Inferior parietal cortex (tissue), 1 donor: ENCODE measurements around the gene C7orf33.
"Not testable (repeated sequence)": the region's sequence is repeated elsewhere in the genome, so short reads cannot be mapped to it uniquely, and the experiment has no call there.

Source experiments
- DNase-seq: peaks from one replicate; pipeline ENCODE4 v3.0.0-alpha.2; 2016; ENCODE audit errors: extremely low spot score

Gene C7orf33, protein sequence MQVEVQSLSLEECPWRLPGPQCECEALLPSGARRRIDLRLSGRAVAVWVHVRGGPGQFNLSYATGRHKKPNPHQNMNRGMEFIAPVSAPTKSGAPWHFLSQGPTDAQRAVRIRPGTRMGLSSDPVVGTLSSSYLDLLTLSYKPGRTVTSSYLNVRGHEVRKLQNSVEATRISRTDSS

DNA sequence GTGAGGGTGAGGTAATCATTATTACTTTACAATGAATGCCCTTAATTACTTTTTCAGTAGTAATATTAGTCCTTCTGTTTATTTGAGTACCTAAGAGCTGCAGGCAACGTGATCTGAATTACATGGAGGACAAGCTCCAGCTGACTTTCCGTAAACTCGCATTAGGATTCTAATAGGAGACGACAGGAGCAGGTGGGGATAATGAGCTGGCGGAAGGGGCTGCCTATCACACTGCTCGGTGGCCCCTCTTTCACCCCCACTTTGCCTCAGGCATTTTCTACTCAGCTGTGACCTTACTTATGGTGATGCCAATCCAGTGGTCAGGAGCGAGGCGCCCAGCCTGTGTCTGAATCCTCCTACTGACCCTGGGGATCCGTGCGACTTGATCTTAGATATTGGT, at the start of gene C7orf33:
Gene C7orf33 (plus strand): TSS at position 296 of the 400 bp plus-strand sequence. CDS start 160 bp downstream, outside the sequence.
- DNase-seq = no peak

DNA sequence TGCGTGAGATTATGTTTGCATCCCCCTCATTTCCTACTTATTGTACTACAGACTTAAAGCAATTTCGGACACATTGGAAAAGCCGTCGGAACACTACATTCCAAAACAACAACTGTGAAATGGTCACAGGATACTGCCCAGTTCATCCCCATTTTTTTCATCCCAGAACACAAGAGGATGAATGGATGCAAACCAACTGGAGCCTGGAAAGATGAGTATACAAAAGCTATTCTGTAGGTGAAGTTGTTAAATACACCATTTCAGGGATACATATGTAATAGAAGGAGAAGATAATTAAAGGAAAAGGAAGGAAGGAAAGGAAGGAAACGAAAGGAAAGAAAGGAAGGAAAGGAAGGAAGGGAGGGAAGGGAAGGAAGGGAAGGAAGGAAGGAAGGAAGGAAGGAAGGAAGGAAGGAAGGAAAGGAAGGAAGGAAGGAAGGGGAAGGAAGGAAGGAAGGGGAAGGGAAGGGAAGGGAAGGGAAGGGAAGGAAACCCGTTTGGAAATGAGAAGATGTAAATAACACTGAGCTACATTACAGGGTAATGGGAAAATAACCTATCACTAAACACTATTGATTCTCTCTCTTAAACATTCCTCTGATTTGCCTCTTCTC, 48.6 kb upstream of the C7orf33 start:
- no peak for DNase-seq

DNA sequence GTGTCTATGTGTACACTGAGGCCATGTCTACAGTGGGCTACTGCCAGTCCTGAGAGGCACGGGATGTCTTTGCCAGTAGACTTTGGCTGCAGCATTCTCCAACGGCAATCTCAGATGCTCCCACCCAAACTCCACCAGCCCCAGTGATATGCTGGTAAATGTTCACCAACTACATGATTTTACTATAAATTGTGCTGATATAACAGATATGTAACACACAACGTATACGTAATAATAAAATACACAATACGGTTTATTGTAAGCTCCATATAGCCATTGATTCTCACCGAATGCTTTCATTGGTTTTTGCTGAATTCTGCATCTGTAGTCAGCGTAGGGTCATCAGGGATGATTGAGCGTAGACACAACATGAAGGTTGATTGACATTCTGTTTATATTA, 47.3 kb upstream of the C7orf33 start:
- DNase-seq = no peak

DNA sequence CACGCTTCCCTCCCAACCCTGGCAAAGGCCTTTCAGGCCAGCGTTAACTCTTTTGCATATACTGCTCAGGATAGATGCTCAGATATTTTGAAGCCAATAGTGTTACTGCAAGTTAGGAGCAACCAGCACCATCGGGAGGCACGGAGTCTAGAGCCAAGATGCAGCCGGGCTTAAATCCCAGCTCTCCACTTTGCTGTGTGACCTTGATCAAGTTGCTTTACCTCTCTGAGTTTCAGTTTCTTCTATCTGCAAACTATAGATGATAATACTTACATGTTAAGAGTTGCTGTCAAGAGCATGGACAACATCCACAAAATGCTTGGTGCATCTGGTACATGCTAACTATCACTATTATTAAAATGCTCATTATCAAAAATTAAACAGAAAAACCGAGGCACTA, 45.4 kb upstream of the C7orf33 start:
- no peak for DNase-seq

DNA sequence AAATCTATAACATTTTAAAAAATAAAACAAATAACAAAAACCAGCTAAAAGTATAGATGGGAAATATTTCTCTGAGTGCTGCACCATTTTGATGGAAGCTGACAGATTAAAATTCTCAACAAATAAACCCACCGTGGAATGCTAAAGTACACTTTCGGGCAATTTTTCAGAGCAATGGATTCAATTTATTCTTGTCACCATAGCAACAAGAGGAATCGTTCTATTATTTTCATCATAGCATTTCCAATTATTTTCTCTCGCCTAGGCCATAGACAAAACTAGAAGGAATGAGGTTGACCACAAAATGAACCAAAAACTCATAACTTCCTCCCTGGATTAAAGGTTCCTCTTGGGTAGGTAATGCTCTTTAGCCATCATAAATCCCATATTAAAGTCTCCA, 44.6 kb upstream of the C7orf33 start:
- no peak for DNase-seq

DNA sequence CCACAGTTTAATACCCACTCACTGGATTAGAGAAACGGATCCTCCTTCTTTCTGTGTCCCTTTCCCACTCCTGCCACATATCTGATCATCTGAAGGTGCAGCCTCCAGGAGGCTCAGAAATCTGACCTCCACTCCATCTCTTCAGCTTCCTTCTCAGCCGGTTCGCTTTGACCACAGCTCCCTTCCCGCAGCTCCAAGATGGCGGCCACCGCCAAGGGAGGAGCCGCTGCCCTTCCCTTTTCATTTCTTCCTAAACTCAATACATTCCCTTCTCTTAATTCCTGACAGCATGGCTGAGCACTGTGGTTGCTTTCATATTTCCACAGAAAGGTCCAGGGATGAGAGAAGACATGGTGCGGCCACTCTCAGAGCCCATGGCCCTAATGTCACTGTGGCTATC, 43.7 kb upstream of the C7orf33 start:
- no peak for DNase-seq

DNA sequence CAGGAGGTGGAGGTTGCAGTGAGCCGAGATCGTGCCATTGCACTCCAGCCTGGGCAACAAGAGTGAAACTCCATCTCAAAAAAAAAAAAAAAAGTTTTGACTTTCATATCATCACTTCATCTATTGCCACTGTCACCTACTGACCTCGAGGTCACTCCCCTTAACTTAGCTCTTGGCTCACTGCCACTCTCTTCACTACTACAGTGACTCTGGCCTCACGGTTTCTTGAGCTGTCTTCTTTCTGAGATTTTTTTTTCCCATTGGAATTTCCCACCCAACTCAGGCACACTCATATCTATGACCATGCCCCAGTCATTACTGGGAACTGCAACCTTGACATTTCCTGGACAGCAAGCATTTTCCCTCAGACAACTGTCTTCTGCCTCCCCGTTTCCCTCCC, 42.6 kb upstream of the C7orf33 start:
- no peak for DNase-seq

DNA sequence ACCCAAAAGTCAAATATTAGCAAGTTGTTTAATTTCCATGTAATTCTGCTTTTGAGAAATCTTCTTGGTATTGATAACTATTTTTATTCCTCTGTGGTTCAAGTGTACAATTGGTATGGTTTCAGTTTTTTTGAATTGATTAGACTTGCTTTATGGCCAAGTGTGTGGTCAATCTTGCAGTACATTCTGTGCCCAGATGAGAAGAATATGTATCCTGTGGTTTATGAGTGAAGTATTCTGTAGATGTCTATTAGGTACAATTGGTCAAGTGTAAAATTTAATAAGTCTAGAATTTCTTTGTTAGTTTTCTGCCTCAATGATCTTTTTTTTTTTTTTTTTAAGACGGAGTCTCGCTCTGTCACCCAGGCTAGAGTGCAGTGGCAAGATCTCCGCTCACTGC, 36.6 kb upstream of the C7orf33 start:
- no peak for DNase-seq

DNA sequence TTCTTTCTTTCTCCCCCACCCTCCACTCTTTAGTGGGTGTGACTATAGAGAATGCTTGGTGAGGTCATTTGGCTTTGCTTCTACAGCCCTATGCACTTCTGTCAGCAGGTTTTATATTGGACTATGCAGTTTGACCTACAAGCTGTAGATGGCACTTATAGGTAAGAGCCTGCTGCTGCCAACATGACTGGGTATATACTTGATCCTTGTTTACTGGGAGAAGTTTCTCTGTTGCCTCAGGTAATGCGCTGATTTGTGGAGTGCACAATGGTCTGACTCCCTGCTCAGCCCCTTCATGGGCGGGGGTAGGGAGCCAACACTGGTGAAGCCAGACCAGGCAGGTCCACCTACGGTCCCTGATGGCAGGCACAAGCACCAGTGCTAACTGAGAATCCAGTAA, 33.7 kb upstream of the C7orf33 start:
- no peak for DNase-seq

DNA sequence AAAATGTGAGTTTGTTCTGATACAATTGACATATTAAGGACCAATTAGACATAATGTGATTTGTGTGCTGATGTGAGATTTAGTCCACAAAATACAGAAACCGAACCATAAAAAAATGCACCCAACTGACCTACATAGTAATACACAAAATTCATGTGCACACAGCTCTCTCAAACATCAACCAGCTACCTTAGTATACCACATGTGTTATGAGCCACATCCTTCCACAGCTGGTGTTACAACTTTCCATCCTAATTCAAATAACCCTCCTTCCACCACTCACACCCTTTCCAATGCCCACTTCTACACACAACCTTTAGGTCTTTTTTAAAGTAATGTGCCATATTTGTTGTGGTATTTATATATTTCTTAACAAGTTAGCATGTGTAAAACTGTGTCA, 31.7 kb upstream of the C7orf33 start:
- no peak for DNase-seq

DNA sequence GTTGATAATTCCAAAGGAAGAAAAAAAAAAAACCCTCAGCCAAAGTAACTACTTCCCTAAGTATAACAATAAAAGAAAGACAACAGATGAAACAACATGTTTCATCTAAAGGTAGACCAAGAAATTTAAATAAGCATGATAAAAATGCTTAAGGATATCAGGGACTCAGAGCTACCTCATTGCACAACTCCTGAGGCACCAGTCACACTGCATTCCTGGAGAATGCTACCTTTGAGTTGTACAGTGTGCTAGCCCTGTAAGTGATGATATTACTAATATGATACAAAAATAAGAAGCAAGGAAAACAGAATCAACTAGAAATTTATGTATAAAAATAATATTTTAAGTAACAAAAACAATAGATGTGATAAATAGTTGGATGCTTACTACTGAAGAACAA, 29.5 kb upstream of the C7orf33 start:
- no peak for DNase-seq

DNA sequence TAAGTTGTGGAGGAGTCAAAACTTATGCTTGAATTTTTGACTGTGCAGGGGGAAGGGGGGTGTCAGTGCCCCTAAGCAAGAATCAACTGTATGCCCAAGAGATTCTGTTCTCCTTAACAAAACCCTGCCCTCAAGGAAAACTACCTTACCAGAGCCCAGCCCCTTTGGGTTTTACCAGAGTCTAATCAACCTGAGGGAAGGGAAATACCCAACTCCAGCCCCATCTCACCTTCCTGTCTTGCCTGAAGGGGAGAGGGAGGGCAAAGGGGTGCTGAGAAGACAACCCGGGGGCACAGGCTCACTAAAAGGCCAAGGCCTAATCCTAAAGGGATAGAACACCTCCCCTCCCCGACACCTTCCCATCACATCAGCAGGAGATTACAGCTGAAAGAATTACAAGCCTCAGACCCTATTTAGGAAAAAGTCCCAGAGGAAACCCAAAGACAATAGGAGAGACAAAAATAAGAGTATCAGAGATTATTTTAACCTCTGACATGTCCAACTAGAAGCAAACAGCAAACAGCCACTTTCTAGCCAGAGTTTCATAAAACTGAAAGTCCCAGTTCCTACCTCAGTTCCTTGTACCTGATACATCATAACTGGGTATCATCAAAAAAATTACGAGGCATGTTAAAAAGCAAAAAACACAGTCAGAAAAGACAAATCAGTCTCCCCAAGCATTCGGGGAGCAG, 26.8 kb upstream of the C7orf33 start:
- no peak for DNase-seq

DNA sequence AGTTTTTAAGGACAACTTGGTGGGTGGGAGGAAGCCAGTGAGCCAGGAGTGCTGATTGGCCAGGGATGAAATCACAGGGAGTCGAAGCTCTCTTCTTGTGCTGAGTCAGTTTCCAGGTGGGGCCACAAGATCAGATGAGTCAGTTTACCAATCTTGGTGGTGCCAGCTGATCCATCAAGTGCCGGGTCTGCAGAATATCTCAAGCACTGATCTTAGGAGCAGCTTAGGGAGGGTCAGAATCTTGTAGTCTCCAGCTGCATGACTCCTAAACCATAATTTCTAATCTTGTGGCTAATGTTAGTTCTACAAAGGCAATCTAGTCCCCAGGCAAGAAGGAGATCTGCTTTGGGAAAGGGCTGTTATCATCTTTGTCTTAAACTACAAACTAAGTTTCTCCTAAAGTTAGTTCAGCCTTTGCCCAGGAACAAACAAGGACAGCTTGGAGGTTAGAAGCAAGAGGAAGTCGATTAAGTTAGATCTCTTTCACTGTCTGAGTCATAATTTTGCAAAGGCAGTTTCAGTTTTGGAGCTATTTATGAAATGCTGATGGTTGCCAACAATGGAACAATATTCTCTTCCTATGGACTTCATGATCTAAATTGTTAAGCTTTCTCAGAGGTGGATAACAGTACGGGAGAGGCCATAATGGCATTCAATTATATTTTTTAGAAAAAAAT, 26.2 kb upstream of the C7orf33 start:
- DNase-seq = not testable (repeated sequence)

DNA sequence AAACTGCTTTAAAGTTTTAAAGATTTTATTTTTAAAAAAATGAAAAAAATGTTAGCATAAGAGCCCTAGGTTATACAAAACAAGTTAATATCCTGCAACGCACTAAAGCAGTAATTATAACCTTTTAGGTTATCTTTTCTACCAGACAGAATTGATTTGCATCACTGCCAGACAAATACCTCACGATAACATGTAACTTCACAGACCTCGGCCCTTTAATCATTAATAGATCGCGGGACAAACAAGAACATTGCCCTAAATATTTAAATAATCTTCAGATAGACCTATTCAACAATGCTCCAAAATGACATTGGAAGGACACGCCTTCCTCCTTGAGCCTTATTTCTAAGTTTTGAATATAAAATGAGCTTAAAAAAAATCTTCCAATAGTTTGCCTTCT, 23.8 kb upstream of the C7orf33 start:
- DNase-seq = no peak

DNA sequence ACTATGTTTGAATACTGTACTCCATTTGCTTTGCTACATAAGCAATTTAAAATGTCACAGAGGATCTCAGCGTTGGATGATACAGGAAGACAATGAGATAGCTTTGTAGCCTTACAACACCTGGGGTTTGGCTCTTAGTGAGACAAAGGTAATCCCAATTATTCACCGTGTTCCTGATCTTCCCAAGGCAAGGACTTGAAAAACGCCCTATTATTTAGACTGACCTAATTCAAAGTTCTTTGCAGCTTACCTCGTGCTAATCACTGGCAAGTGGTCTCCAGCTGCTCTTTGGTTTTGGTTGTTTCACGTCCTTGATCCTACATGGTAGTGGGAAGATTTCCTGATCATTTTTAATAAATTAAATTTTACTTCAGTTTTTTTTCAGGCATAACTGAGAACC, 23.0 kb upstream of the C7orf33 start:
- no peak for DNase-seq

DNA sequence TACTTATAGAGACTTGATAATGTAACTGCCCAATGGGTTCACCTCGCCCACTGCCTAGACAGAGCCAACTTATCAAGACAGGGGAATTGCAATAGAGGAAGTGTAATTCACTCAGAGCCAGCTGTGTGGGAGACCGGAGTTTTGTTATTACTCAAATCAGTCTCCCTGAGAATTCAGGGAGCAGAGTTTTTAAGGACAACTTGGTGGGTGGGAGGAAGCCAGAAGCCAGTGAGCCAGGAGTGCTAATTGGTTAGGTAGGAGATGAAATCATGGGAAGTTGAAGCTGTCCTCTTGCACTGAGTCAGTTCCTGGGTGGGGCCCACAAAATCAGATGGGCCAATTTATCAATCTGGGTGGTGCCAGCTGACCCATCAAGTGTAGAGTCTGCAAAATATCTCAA, 20.1 kb upstream of the C7orf33 start:
- DNase-seq = no peak

DNA sequence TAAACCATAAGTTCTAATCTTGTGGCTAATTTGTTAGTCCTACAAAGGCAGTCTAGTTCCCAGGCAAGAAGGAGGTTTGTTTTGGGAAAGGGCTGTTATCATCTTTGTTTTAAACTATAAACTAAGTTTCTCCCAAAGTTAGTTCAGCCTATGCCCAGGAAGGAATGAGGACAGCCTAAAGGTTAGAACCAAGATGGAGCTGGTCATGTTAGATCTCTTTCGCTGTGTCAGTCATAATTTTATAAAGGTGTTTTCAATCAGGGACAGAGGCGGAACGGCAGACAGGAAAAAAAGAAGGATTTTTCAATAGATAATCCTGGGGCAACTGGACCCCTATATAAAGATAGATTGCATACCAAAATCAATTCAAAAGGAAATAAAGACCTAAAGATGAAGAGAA, 19.6 kb upstream of the C7orf33 start:
- DNase-seq = not testable (repeated sequence)

DNA sequence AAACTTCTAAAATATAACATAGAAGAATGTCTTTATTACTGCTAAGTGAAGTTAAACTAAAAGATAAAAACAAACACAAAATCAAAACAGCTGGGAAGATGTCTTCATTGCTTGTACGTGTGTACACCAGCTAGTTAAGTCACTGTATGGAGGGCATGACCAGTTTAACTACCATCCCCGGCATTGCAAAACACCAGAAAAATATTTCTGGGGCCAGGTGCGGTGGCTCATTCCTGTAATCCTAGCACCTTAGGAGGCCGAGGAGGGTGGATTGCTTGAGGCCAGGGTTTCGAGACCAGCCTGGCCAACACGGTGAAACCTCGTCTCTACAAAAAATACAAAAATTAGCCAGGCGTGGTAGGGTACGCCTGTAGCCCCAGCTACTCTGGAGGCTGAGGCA, 19.2 kb upstream of the C7orf33 start:
- no peak for DNase-seq

DNA sequence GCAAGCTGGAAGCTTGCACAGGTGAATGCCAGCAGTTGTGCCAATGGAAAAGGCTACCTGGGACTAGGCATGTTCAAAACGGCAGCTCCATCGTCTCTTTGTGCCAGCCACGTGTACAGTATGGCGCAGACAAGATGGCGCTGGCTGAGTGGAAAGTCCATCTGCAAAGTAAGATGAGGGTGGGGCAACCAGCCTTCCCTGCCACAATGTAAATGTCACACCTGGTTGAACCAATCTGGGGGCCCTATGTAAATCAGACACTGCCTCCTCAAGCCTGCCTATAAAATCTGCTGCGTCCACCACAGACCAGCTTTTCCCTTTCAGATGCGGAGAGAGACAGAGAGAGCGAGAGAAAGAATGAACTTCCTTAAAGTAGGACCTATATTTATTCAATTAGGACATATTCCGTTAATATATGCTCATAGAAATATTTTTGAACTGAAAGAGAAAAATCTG, 18.5 kb upstream of the C7orf33 start:
- no peak for DNase-seq

DNA sequence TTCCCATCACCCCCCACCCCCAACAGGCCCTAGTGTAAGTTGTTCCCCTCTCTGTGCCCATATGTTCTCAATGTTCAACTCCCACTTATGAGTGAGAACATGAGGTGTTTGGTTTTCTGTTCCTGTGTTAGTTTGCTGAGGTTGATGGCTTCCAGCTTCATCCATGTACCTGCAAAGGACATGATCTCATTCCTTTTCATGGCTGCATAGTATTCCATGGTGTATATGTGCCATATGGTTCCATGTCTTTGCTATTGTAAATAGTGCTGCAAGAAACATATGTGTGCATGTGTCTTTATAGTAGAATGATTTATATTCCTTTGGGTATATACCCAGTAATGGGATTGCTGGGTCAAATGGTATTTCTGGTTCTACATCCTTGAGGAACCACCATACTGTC, 17.0 kb upstream of the C7orf33 start:
- not testable (repeated sequence) for DNase-seq

DNA sequence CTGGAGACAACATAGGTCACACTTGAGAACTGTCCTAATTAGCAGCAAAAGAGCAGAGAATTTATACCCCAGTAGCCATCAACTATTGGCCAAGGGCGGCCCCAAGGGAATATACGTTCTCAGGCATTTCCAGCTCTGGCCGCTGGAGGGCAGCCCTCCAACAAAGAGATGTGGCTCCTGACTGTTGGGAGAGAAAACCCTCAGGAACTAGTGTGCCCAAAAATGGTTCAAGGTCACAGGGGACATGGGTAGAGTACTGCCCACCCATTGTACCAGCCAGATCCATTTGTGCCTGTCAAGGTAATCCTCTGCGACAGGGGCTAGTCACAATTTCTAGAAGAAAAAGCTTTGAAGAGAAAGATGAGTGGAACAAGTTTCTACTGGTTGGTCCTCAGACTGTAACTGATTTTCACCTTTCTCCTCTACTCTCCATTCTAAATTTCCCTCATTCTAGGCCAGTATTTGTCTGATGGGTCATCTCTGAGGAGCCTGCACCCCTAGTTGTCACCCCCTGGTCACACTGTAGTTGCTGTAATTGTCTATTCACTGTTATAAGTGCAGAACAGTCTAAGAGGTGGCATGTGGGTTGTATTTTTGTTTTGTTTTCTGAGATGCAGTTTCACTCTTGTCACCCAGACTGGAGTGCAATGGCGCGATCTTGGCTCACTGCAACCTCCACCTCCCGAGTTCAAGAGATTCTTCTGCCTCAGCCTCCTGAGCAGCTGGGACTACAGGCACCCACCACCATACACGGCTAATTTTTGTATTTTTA, 14.7 kb upstream of the C7orf33 start:
- DNase-seq = peak; percentile 82

DNA sequence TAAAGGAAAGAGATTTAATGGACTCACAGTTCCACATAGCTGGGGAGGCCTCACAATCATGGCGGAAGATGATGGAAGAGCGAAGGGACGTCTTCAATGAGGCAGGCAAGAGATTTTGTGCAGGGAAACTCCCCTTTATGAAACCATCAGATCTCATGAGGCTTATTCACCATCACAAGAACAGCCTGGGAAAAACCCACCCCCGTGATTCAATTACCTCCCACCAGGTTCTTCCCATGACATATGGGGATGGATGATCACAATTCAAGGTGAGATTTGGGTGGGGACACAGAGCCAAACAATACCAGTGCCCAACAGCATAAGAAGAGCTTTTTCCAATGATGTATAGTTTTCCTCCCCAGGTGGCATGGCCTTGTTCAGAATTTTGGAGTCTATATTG, 11.2 kb upstream of the C7orf33 start:
- DNase-seq = no peak
